HG03135 (cell line): ENCODE data around the gene MACF1.
"Not testable (repeated sequence)": the region's sequence is repeated elsewhere in the genome, so short reads cannot be mapped to it uniquely, and the experiment has no call there.

Experiments
- ATAC-seq: cut with Tn5 transposase; IDR thresholded peaks from one replicate; pipeline ENCODE4 v1.9.1; 2021; ENCODE audit warnings: mild to moderate bottlenecking, moderate library complexity; ENCODE audit not compliant: unreplicated experiment

Gene MACF1

DNA sequence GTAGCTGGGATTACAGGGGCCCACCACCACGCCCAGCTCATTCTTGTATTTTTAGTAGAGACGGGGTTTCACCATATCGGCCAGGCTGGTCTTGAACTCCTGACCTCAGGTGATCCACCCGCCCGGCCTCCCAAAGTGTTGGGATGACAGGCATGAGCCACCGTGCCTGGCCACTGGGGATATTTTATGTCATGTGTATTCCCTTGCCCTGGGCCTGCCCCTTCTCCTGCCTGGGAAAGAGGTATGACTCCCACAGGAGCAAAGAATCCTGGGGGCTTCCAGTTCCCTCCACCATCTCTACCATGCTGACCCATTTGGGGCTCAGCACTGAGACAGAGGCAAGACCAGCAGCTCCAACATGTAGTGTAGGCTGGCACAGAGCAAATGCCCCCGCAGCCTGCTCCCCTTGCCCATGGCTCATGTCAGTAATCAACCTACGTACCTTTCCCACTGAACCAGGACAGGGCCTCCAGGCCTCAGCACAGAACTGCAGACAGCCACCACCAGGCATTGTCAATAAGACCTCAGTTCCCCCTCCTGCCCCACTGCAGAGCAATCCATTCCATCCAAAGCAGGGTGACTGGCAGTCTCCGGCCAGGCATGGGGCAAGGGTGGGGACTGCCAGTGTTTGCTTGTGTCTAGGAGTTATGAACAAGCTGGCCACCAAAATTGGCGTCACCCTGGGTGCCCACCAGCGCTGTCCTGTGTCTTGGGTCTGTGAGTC, 322.1 kb downstream of the MACF1 start:
- no peak for ATAC-seq

DNA sequence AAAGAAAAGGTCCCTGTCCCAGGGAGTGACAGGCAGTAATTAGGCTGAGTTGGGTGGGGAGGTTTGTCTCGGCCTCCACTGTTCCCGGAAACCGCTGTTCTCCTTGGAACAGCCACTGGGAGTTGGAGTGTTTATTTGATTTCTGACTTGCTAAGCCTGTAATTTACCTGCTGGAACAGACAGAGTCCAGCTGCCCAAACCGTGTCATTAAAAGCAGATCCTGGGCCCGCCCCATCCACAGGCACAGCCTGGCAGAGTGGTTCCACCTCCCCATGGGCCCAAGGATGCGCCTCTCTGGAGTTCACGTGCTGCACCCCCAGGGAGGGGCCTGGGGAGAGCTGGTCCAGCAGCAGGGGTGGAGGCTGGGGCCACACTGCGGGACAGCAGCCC, 322.7 kb downstream of the MACF1 start:
- not testable (repeated sequence) for ATAC-seq

DNA sequence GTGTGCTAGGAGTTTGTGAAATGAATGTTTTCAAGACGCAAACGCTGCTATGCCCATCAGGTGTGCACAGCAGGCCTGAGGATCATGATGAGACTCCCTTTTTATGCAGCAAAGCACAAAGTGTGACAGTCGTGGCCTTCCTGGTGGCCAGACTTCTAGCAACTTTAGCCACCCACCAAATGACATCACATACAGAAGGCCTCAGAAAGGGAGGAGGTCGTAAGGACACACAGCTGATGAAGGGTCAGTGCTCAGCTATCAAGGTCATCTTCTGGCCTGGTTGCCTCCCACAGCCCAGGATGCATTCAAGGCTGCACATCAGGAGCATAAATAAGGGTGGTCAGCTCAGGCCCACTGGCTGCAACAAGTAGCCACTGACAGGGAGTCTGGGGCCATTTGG, 323.6 kb downstream of the MACF1 start:
- ATAC-seq, result no peak

DNA sequence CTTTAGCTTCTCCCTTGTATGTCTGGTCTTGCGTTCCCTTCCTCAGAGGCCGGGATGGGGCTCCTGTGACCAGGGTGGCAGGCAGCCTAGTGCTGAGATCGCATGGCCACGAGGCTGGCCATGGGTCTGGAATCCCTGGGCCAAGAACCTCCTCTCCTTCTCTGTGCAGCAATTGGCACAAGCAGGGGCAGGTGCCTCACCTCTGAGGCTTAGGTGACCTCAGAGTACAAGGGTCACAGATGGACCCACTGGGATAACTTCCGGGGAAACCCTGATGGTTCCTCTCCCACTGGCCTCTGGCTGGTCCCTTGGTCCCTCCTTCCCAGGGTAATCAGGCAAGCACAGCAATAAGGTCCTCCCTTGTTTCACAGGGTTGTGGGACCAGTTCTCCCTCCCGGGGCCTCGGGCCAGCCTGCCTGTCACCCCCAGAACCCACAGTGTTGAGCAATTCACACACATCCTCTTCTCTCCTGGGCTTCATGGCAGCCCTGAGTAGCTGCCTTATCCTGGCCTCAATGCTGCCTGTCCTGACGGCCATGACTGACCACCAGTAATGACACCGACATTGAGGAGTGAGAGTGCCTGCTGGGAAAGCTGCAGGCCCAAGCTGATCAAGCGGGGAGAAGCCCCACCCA, 325.5 kb downstream of the MACF1 start:
- no peak for ATAC-seq

DNA sequence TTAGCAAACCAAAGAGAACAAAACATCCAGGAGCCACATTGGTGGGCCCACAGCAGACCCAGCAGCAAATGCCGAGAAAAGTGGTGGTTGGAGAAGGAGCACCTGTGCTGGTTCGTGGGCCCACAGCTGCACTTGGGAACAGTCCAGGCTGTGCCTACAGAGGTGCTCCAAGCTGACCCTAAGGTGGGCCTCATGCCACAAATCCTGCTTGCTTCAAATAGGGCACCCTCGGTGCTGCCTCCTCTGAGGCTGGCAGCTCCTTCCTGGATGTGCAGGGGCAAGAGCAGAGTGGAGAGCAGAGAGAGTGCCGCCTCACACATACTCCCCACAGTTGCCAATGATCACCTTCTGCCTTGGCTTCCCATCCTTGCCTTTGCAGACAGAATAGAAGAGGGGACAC, 327.0 kb downstream of the MACF1 start:
- no peak for ATAC-seq

DNA sequence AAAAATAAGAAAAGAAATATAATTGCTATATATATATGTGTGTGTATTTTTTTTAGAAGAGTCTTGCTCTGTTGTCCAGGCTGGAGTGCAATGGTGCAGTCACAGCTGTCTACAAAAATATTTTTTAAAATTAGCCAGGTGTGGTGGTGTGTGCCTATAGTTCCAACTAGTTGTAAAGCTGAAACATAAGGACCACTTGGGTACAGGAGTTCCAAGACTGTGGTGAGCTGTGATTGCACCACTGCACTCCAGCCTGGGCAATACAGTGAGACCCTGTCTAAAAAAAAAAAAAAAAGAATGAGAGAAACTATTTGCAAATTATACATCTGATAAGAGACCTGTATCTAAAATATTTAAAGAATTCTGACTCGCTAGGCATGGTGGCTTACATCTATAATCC, 328.9 kb downstream of the MACF1 start:
- ATAC-seq, result no peak
